Spleen (tissue), 7 donors: Measurements from ENCODE around the gene SMAD6.

ENCODE experiments used
- CTCF ChIP-seq, 11 experiments: fragments of 200-600 bp in 7 of 11; fragments of 450-650 bp in 4 of 11; sonication (generic) in 4 of 11; IDR thresholded peaks in 8 of 11; conservative IDR thresholded peaks in 3 of 11; 1 replicate in 7 of 11; 2 replicates in 4 of 11; pipeline versions ENCODE4 v1.4.0 to v1.8.0; 2016 to 2021; ENCODE audit warnings: antibody characterized with exemption in 11 of 11, inconsistent platforms in 4 of 11, mild to moderate bottlenecking in 1 of 11
- POLR2A ChIP-seq, 3 donors: fragments of 450-650 bp; IDR thresholded peaks; one replicate each; pipeline ENCODE4 v1.5.1; 2017; ENCODE audit warnings: antibody characterized with exemption in 3 of 3, mild to moderate bottlenecking in 1 of 3
- POLR2AphosphoS5 ChIP-seq, 3 donors: sonication (generic); formaldehyde crosslinking; IDR thresholded peaks; one replicate each; pipeline ENCODE4 v1.5.1; 2017; ENCODE audit warnings: antibody characterized with exemption in 3 of 3
- donor health status: DM: no; HTN: no; CAD: no; lungs with moderate emphysema.
- donor health status: DM: no; HTN: no; CAD: no.
- donor health status: DM: no; HTN: no; CAD: no.

GRCh38 chr15:66663664-66664063 is 38.4 kb upstream of the SMAD6 start:
- TF ChIP-seq CTCF (IDR thresholded peaks at IDR 0.05 in 8 of 11, conservative IDR thresholded peaks at IDR 0.05 in 3 of 11) (no peak), POLR2A (IDR thresholded peaks at IDR 0.05) (no peak), POLR2AphosphoS5 (IDR thresholded peaks at IDR 0.05) (no peak)
